Activated naive CD4-positive, alpha-beta T cell treated with anti-CD3 and anti-CD28 coated beads, Interleukin-2, amount 50 U/mL, for 72 hours (primary cell): ENCODE data around the gene TF. TPM values are rescaled to one million over a fixed set of nuclear protein-coding genes. Genes with fewer than 3 reads are reported as not detected.
"Not testable (repeated sequence)": the region's sequence is repeated elsewhere in the genome, so short reads cannot be mapped to it uniquely, and the experiment has no call there.

Experiments
- ATAC-seq, 2 donors: fragments of 150-1000 bp; cut with Tn5 transposase; 2 replicates each; pipeline ENCODE4 v1.10.0; 2021; ENCODE audit warnings: mild to moderate bottlenecking in 2 of 2, moderate library complexity in 2 of 2
- DNase-seq, 2 donors: peaks; one replicate each; pipeline ENCODE4 v3.0.0; 2021 to 2022; ENCODE audit warnings: low spot score in 2 of 2
- H3K27ac Mint-ChIP-seq, 2 donors: one replicate each; pipeline ENCODE4 v1.8.0; 2022; ENCODE audit warnings: mild to moderate bottlenecking in 2 of 2, mixed read lengths in 2 of 2
- H3K36me3 Mint-ChIP-seq, 2 donors: one replicate each; pipeline ENCODE4 v1.8.0; 2022; ENCODE audit warnings: mixed read lengths in 2 of 2
- H3K9me3 Mint-ChIP-seq, 2 donors: one replicate each; pipeline ENCODE4 v1.8.0; 2022; ENCODE audit warnings: mixed read lengths in 2 of 2
- total RNA-seq, 2 donors: library from RNA; stranded (reverse); gene quantifications; one replicate each; pipeline ENCODE4 v1.2.3, GENCODE V29; 2022

Gene TF
- total RNA-seq, 2 donors from 2014 or later = 0.47 to 0.93 TPM

GRCh38 chr3:133777807-133778568 is 31.8 kb downstream of the TF start:
- Mint-ChIP-seq H3K9me3 (no peaks in the 10 kb centered on the region), H3K27ac (no peak overlapping the region), H3K36me3 (no peaks in the 10 kb centered on the region)
- no peak for ATAC-seq
- DNase-seq = no peak

- Mint-ChIP-seq H3K9me3 (no peaks in the 10 kb centered on the region), H3K27ac (no peak overlapping the region), H3K36me3 (no peaks in the 10 kb centered on the region)
- DNase-seq (no peak), ATAC-seq (no peak)
These were observed 33.5 kb downstream of the TF start for GRCh38 chr3:133779626-133780203.

- not testable (repeated sequence) for ATAC-seq, H3K36me3 Mint-ChIP-seq, H3K9me3 Mint-ChIP-seq, DNase-seq, H3K27ac Mint-ChIP-seq
These were observed 34.6 kb downstream of the TF start for GRCh38 chr3:133780756-133781155.

- ATAC-seq (no peak), DNase-seq (no peak)
- H3K9me3 Mint-ChIP-seq = no peaks in the 10 kb centered on the region
- no peaks in the 10 kb centered on the region for H3K36me3 Mint-ChIP-seq
- H3K27ac Mint-ChIP-seq = no peak overlapping the region
These were observed 35.4 kb downstream of the TF start for GRCh38 chr3:133781570-133781969.

- Mint-ChIP-seq H3K27ac (no peak overlapping the region), H3K36me3 (no peaks in the 10 kb centered on the region), H3K9me3 (no peaks in the 10 kb centered on the region)
- DNase-seq (no peak), ATAC-seq (no peak)
These were observed 36.3 kb downstream of the TF start for GRCh38 chr3:133782454-133782853.

- DNase-seq (no peak), ATAC-seq (no peak)
- H3K9me3 Mint-ChIP-seq = no peaks in the 10 kb centered on the region
- no peaks in the 10 kb centered on the region for H3K36me3 Mint-ChIP-seq
- H3K27ac Mint-ChIP-seq = no peak overlapping the region
These were observed 37.6 kb downstream of the TF start for GRCh38 chr3:133783762-133784161.

- Mint-ChIP-seq H3K27ac (no peak overlapping the region), H3K9me3 (peaks cover 6 to 7% of the 10 kb centered on the region in 2 donors), H3K36me3 (peaks cover 6 to 14% of the 10 kb centered on the region in 2 donors)
- ATAC-seq (no peak), DNase-seq (no peak)
These were observed 41.8 kb downstream of the TF start for GRCh38 chr3:133788024-133788423.

GRCh38 chr3:133792171-133792763 is 46.1 kb downstream of the TF start:
- Mint-ChIP-seq H3K27ac (no peak overlapping the region), H3K9me3 (peaks cover 6 to 7% of the 10 kb centered on the region in 2 donors), H3K36me3 (peaks cover 6 to 16% of the 10 kb centered on the region in 2 donors)
- ATAC-seq (no peak), DNase-seq (no peak)

- no peak for DNase-seq
- H3K9me3 Mint-ChIP-seq = peaks cover 4 to 5% of the 10 kb centered on the region in 2 donors
These were observed 51.4 kb downstream of the TF start for GRCh38 chr3:133797396-133798105.

GRCh38 chr3:133799794-133800585 is 53.8 kb downstream of the TF start:
- Mint-ChIP-seq H3K9me3 (no peaks in the 10 kb centered on the region), H3K27ac (no peak overlapping the region), H3K36me3 (no peaks in the 10 kb centered on the region)
- peak in 1 of 2 donors; percentile 63 for ATAC-seq
- no peak for DNase-seq

More at GRCh38 chr3:133797396-133798105, 51.4 kb downstream of the TF start:
- H3K36me3 Mint-ChIP-seq = peaks cover 5 to 6% of the 10 kb centered on the region in 2 donors
- no peak for ATAC-seq
- H3K27ac Mint-ChIP-seq = no peak overlapping the region

- no peak for DNase-seq
- no peak for ATAC-seq
- Mint-ChIP-seq H3K9me3 (no peaks in the 10 kb centered on the region), H3K36me3 (peaks cover 0 to 13% of the 10 kb centered on the region in 2 donors), H3K27ac (no peak overlapping the region)
These were observed 57.3 kb downstream of the TF start for GRCh38 chr3:133803469-133803868.

- ATAC-seq = no peak
- no peaks in the 10 kb centered on the region for H3K9me3 Mint-ChIP-seq
- DNase-seq = no peak
- peak overlapping the region; percentile 91 to 95 for H3K27ac Mint-ChIP-seq
- peaks cover 0 to 13% of the 10 kb centered on the region in 2 donors for H3K36me3 Mint-ChIP-seq
These were observed 58.7 kb downstream of the TF start for GRCh38 chr3:133804896-133805295.

- DNase-seq = no peak
- Mint-ChIP-seq H3K9me3 (no peaks in the 10 kb centered on the region), H3K27ac (peak overlapping the region; percentile 91 to 95), H3K36me3 (peaks cover 0 to 13% of the 10 kb centered on the region in 2 donors)
- ATAC-seq = no peak
These were observed 59.1 kb downstream of the TF start for GRCh38 chr3:133805384-133805701.

GRCh38 chr3:133805702-133806475 is 59.7 kb downstream of the TF start, which contains the start of gene SRPRB:
SRPRB (plus strand) TSS chr3:133805815; CDS start chr3:133805849, 34 bp downstream.
- peaks cover 0 to 13% of the 10 kb centered on the region in 2 donors for H3K36me3 Mint-ChIP-seq
- H3K9me3 Mint-ChIP-seq = no peaks in the 10 kb centered on the region
- H3K27ac Mint-ChIP-seq = peak within 1 kb of the TSS; percentile 91 to 95
- DNase-seq = peak; percentile 95 to 96
- ATAC-seq = peak; percentile 98 to 99

- Mint-ChIP-seq H3K9me3 (no peaks in the 10 kb centered on the region), H3K27ac (peak overlapping the region in 1 of 2 donors; percentile 3), H3K36me3 (peaks cover 5 to 20% of the 10 kb centered on the region in 2 donors)
- DNase-seq = no peak
- no peak for ATAC-seq
These were observed 66.7 kb downstream of the TF start for GRCh38 chr3:133812872-133813271.

- Mint-ChIP-seq H3K27ac (peak overlapping the region in 1 of 2 donors; percentile 9), H3K36me3 (peaks cover 5 to 27% of the 10 kb centered on the region in 2 donors), H3K9me3 (no peaks in the 10 kb centered on the region)
- DNase-seq (no peak), ATAC-seq (no peak)
These were observed 69.2 kb downstream of the TF start for GRCh38 chr3:133815386-133815785.
